Mononuclear cell (primary cell): ENCODE results near the gene NPR3. TPM values are rescaled to one million over a fixed set of nuclear protein-coding genes. Genes with fewer than 3 reads are reported as not detected.
A peak's percentile ranks its signal among the peaks of the same experiment; 100 is the strongest.

Source experiments
- H3K27me3 ChIP-seq: 2 replicates; pipeline ENCODE4 v1.6.0; 2011; ENCODE audit warnings: low read length, control low read depth; ENCODE audit not compliant: insufficient read depth
- H3K4me1 ChIP-seq: 2 replicates; pipeline ENCODE4 v1.5.1; 2011; ENCODE audit warnings: mild to moderate bottlenecking, low read length, control low read depth; ENCODE audit not compliant: insufficient read depth
- H3K4me3 ChIP-seq: 2 replicates; pipeline ENCODE4 v1.5.1; 2011; ENCODE audit warnings: mild to moderate bottlenecking, low read length, moderate library complexity
- H3K9me3 ChIP-seq: 2 replicates; pipeline ENCODE4 v1.5.1; 2011; ENCODE audit warnings: low read depth, mild to moderate bottlenecking, control low read depth, low read length
- total RNA-seq: library from RNA; depleted of rRNA; stranded (reverse); fragments of >200 nt; gene quantifications from one replicate; pipeline ENCODE4 v1.2.3, GENCODE V29; 2012

Gene NPR3
- total RNA-seq, 1 donor, result 0.52 TPM

DNA sequence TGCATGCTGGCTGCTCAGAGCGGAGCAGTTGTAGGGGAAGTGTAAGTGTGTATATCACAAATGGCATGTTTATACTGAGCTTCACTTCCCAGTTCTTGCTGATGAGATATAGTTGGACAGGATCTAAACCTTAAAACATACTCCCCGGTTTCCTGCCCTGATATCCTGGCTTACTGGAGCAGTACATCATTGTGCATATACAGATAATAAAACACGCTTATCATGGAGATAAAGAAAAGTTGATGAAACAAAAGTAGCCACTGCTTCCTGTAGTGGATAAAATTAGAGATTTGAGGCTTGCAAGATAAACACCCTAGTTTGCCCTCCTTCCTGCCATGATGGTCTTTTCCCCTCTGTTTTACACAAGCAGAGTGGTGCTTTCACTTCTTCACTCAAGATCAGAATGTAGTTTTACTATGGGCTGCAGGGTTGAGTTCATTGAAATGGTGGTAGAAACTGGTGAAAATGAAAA, 15.0 kb downstream of the NPR3 start:
- no peaks in the 10 kb centered on the region for H3K27me3 ChIP-seq
- no peaks in the 10 kb centered on the region for H3K4me1 ChIP-seq
- no peak overlapping the region for H3K4me3 ChIP-seq
- no peaks in the 10 kb centered on the region for H3K9me3 ChIP-seq

DNA sequence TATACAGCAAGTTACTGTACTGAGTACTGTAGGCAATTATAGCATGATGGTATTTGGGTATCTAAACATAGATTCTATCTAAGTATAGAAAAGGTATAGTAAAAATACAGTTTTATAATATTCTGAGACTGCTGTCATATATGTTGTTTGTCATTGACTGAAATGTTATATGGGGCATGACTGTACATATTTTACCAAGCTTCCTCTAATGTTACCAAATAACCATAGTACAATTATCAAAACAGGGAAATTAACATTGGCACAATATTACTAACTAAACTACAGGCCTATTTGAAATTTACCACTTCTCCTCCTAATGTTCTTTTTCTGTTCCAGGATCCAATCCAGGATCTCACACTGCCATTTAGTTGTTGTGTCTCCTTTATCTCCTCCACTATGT, 18.5 kb downstream of the NPR3 start:
- Histone ChIP-seq H3K4me1 (peaks cover 1% of the 10 kb centered on the region), H3K4me3 (no peak overlapping the region)

DNA sequence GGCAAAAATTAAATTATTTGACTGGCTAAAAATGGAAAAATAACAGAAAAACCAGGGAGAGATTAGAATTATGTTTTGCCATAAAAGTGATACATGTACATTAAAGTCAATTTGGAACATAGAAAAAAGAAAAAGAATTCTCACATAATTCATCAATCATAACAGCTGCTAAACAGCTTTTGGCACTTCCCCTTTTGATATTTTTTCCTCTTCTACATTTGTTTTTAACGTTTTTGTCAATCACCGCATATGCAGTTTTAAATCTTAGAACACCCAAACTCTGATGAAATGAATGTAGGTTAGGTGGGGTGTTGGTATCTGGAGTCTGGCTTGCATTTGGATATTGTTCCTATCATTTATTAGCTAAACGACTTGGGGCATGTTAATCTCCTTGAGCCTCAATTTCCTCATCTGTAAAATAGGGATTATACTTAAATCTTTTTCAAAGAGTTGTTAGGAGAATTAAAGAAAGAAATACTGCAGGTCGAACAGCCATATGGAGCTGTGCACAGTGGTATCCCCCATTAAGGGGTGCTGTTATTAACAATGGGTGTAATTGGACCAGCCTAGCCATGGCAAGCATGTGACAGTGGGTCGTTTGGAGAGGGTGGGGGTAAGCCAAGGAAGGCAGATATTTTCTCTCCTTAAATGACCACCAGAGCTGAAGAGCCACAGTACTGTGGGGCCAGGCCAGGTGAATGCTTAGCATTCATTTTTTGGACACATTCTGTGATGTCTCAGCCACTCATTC, 22.6 kb downstream of the NPR3 start:
- no peak overlapping the region for H3K4me3 ChIP-seq
- H3K4me1 ChIP-seq, result peaks cover 6% of the 10 kb centered on the region
- H3K27me3 ChIP-seq, result no peaks in the 10 kb centered on the region
- no peaks in the 10 kb centered on the region for H3K9me3 ChIP-seq

More for the DNA sequence above, 18.5 kb downstream of the NPR3 start:
- Histone ChIP-seq H3K27me3 (no peaks in the 10 kb centered on the region), H3K9me3 (no peaks in the 10 kb centered on the region)

DNA sequence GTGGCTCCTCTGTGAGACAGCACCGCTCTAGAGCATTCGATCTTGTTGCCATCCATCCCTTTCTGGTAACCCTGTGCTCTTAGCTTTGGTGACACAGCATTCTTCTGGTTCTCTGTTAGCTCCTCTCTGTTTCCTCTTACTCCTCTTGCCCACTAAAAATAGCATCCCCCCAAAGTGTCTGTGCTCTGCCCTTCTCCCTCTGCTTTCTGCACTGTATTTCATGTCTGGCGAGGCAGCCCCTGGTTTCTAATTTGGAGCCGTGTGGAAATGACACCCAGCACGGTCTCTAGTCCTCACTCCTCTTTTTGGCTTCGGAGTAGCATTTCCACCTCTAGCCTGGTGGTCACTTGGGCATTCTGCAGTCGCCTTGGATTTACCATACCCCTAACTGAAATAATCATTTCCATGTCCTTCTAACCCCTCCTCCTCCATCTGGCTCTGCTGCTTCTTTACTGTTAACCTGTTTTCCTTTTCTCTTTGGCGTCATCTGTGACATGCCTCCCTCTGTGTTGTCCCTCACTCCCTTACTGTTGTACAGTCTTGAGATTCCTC, 23.8 kb downstream of the NPR3 start:
- Histone ChIP-seq H3K9me3 (no peaks in the 10 kb centered on the region), H3K4me1 (peaks cover 6% of the 10 kb centered on the region), H3K4me3 (no peak overlapping the region), H3K27me3 (no peaks in the 10 kb centered on the region)

DNA sequence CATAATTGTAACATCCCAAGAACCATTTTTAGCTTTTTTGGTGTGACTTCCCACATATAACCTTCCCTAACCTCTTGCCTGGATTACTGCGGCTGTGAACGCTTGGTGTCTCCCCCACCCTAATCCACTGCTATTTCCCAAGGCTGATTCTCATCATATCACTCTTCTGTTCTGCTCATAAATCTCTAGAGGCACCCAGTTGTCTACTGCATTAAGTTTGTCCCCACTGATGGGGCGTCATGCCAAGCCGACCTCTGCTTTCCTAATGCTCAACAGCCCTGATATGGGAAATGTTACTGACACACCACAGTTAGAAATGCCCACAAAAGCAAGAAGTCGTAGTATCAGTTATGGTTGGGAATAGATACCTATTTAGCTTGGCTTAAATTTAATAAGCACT, 24.4 kb downstream of the NPR3 start:
- Histone ChIP-seq H3K9me3 (no peaks in the 10 kb centered on the region), H3K4me3 (no peak overlapping the region), H3K27me3 (no peaks in the 10 kb centered on the region), H3K4me1 (peaks cover 6% of the 10 kb centered on the region)

DNA sequence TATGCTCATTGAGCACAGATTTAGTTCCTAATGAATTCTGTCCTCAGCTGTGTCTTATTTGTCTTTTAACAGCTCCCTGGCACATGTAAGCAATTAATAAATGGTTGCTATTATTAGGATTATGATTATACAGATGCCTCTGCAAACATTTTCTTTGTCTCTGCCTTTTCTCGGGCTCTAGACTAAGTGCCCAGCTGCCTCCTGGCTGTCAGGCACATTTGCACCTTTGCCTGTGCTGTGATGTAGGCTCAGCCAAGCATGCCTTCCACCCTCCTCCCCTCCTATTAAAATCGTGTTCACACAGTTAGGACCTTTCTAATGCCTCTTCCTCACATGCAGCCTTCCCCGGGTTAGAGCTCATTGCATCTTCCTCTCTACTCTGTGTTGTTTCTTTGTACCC, 25.7 kb downstream of the NPR3 start:
- no peaks in the 10 kb centered on the region for H3K9me3 ChIP-seq
- peaks cover 6% of the 10 kb centered on the region for H3K4me1 ChIP-seq
- H3K27me3 ChIP-seq, result no peaks in the 10 kb centered on the region
- no peak overlapping the region for H3K4me3 ChIP-seq

DNA sequence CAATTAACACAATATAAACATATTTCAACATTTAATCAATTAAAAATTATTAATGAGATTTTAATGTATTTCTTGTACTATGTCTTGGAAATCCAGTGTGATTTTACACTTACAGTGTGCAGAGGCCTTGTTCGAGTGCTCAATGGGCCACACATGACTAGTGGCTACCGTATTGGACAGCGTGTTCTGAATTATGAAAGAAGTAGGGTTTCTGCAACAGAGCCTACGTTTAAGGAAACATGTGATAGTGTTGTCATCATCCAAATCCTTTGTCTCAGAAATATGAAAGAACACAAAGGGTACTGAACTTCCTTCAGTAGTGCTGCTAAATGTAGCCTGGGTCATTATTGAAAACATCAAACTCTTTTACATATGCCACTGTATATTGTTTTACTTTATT, 29.5 kb downstream of the NPR3 start:
- Histone ChIP-seq H3K27me3 (no peaks in the 10 kb centered on the region), H3K9me3 (no peaks in the 10 kb centered on the region), H3K4me3 (no peak overlapping the region), H3K4me1 (no peaks in the 10 kb centered on the region)

DNA sequence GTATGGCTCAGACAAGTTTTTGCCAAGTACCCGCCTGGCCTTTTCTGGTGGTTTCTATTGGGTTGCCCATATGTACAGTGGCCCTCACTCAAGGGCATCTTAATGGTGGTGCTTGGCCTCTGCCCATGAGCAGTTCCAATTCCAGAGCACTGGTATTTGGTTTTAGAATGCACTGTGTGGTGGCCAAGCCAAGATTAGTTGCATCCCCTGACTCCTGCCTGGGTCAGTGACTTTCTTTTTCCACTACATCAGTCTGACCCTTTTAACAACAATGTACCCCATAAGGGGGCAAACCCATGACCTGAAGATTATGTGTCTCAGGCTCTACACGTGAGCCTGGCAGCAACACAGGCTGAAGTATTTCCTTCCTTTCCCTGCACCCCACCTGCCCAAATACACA, 34.2 kb downstream of the NPR3 start:
- Histone ChIP-seq H3K4me1 (no peaks in the 10 kb centered on the region), H3K4me3 (no peak overlapping the region), H3K27me3 (no peaks in the 10 kb centered on the region), H3K9me3 (no peaks in the 10 kb centered on the region)

DNA sequence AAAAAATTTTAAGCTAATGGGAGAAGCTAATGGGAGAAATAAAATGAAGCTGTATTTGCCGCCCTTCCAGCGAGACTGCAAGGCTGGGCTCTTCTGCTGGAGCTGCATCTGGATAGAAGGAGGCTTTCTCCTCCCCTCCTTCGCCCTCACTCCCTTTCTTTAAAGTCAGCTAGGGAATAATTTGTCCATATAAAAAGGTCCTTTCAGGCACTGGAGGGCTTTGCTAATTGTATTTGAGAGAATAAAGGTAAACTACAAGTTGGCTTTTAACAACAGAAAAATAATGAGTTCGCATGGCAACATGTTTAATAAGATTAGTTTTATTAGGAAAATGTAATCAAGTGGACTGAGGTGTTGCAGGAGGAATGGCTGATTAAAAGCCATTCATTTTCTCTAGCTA, 41.3 kb downstream of the NPR3 start:
- Histone ChIP-seq H3K4me1 (no peaks in the 10 kb centered on the region), H3K27me3 (no peaks in the 10 kb centered on the region), H3K4me3 (no peak overlapping the region), H3K9me3 (no peaks in the 10 kb centered on the region)

DNA sequence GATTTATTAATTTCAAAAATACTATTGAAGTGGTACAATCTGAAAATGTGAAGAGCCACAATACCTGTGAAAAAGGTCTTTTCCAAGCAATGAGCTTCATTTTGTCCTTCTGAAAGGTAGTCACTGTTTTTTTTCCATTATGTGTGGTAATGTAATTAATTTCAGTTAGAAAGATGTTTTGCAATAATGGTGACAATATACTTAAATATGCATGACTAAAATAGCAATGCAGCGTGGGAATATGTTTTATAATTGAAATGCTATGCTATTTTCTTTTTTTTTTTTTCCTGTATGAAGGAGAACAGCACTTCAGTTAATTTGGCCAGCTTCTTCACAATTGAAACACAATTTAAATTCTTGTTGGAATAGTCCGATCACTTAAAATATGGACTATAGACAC, 41.9 kb downstream of the NPR3 start:
- no peak overlapping the region for H3K4me3 ChIP-seq
- H3K4me1 ChIP-seq, result no peaks in the 10 kb centered on the region
- H3K9me3 ChIP-seq, result no peaks in the 10 kb centered on the region
- H3K27me3 ChIP-seq, result no peaks in the 10 kb centered on the region

DNA sequence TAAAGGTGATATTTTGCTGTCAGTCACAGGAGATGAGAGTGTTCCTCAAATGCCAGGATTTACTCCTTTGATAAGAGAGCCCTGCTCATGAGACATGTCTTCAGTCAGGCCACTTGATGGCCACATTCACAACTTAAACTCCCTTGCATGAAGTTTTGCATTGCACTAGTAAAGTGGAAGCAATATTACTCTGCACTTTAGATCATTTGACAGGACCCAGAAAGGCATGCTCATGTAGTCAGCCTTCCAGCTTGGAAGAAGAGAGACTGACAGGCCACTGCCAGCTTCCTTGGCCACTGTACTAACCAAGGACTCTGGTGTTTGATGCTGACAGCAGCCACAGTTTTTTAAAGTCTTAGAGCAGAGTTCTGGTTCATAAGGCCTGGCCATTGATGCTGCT, 42.6 kb downstream of the NPR3 start:
- H3K4me1 ChIP-seq, result no peaks in the 10 kb centered on the region
- no peak overlapping the region for H3K4me3 ChIP-seq
- H3K27me3 ChIP-seq, result no peaks in the 10 kb centered on the region
- H3K9me3 ChIP-seq, result no peaks in the 10 kb centered on the region

DNA sequence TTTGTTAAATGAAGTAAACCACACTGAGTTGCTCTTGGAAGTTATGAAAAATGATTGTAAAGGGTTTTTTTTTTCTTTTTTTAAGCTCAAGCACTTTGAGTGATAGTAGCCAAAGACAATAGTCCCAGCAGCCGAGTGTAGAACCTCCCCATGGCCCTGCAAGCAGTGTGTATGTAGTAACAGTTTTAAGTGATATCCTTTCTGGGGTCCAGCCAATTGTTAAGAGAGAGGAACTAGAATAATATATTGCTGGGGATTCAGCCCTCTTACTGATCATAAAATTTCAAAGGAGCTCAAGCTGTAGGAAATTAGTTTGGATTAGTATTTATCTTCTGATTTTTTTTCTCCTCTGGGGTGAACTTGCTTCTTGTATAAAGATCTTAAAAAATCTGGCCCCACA, 43.2 kb downstream of the NPR3 start:
- Histone ChIP-seq H3K27me3 (no peaks in the 10 kb centered on the region), H3K4me1 (no peaks in the 10 kb centered on the region), H3K4me3 (no peak overlapping the region), H3K9me3 (no peaks in the 10 kb centered on the region)

DNA sequence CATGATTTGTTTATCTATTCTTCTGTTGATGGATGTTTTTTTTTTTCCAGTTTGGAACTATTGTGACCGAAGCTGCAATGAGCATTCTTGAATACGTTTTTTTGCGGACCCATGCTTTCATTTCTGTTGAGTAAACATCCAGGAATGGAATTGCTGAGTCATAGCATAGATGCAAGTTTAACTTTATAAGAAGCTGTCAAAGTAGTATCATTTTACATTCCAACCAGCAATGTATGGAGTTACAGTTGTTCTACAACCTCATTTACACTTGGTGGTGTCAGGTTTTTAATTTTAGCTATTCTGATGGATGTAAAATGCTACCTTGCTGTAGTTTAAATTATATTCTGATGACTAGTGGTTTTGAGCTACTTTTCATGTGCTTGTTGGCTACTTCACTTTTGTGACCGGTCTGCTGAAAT, 49.0 kb downstream of the NPR3 start:
- H3K27me3 ChIP-seq, result no peaks in the 10 kb centered on the region
- H3K4me1 ChIP-seq, result no peaks in the 10 kb centered on the region
- no peaks in the 10 kb centered on the region for H3K9me3 ChIP-seq
- H3K4me3 ChIP-seq, result peak overlapping the region; percentile 24

DNA sequence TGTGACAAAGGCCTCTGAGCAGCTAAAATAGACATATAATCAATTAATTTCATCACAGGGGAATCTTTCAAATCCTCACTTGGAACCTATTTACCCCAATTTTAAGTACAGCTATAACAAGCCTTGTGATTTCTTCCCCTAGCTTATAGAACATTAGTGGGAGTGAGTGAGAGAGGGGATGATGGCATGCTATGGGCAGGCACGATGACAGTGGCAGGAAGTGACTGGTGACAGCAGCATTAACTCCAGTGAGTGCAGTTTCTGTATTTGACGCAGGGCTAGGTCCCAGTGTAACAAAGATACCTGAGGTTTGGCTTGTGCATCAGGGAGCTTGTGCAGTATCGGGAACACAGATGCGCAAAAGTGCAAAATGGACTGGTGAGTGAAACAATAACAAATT, 54.1 kb downstream of the NPR3 start:
- no peaks in the 10 kb centered on the region for H3K4me1 ChIP-seq
- H3K9me3 ChIP-seq, result no peaks in the 10 kb centered on the region
- no peaks in the 10 kb centered on the region for H3K27me3 ChIP-seq
- no peak overlapping the region for H3K4me3 ChIP-seq

DNA sequence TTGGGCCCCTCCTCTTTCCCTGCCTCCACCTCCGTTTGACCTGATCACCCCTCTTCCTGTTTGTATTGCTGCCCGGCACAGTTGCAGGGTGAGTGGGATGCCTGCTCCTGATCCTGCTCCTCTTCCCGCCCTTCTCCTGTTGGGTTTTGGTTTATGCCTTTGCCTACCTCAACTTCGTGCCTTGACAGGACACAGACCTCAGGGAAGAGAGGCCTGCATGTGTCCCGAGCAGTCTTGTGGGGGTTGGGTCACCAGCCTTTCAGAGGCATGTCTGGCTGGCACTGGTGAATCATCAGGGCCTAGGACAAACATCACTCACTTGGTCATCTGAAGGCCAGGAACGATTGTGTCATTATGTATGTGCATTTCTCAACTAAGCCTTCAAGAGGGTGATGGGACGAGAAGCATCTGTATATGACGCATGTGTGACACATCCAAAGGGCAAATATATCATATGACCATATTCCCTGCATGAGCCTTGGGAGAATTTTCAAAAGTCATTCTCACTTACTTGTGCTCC, 56.9 kb downstream of the NPR3 start:
- Histone ChIP-seq H3K4me3 (no peak overlapping the region), H3K27me3 (no peaks in the 10 kb centered on the region), H3K4me1 (no peaks in the 10 kb centered on the region), H3K9me3 (no peaks in the 10 kb centered on the region)

DNA sequence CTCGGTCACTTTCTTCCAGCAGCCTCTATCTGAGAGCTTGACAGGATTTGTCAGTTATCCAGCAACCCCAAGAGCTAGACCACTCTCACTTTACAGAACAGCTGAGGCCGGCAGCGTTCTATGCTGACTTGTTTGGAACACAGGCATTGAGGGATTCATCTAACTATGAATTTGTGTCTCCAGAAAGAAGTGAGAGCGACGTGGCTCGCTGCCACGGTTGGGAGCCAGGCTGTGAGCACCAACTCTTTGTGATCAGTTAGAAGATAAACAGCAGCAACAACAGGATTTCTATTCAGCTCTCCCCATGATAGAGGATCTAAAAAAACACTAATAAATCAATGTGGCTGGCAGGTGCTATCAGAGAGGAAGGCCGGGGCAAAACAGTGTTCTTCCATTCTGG, 58.6 kb downstream of the NPR3 start:
- no peak overlapping the region for H3K4me3 ChIP-seq
- H3K9me3 ChIP-seq, result no peaks in the 10 kb centered on the region
- no peaks in the 10 kb centered on the region for H3K27me3 ChIP-seq
- no peaks in the 10 kb centered on the region for H3K4me1 ChIP-seq
